ENCODE measurements around the gene LGALS7B.

Gene LGALS7B

DNA sequence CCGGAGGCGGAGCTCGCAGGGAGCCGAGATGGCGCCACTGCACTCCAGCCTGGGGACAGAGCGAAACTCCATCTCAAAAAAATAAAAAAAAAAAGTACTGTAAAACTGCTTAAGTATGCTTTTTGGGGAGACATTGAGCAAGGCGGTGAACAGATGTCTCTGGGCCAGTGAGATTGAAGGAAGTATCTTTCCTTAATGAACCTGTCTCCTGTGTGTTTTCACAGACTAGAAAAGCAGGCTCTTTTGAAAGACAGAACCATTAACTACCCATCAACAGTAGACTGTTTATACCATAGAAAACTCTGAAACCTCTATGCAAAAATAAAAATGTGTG, 44.1 kb downstream of the LGALS7B start:
- Histone ChIP-seq H3K4me2 (ENCODE audit: low read length) (no peak overlapping the region), H3K27me3 (ENCODE audit: control insufficient read depth, insufficient read depth, low read length) (no peaks in the 10 kb centered on the region), H3K4me3 (ENCODE audit: low read length) (no peak overlapping the region), H3K9ac (ENCODE audit: low read depth, low read length) (no peak overlapping the region), H3K4me1 (ENCODE audit: control insufficient read depth, insufficient read depth, low read length) (peaks cover 28% of the 10 kb centered on the region), H3K9me3 (replicated peaks; ENCODE audit: low read length) (no peaks in the 10 kb centered on the region), H3K36me3 (ENCODE audit: insufficient read depth, low read length) (peaks cover 30% of the 10 kb centered on the region)

DNA sequence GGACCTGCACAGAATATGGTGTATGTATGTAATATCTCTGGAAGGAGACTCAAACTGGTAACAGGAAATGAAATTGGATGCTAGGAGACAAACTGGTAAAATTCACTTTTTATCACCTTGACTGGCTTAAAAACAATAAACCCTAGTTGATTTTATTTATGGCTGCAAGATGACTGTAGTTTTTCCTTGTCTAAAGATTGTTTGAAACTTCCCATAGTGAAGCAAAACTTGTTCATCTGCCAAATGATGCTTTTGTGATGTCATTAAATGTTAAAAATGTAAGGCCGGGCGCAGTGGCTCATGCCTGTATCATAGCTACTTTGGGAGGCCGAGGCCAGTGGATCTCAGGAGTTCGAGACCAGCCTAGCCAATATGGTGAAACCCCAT, 45.1 kb downstream of the LGALS7B start:
- no peak overlapping the region for H3K4me2 ChIP-seq (ENCODE audit: low read length)
- H3K4me3 ChIP-seq (ENCODE audit: low read length): no peak overlapping the region
- H3K36me3 ChIP-seq (ENCODE audit: insufficient read depth, low read length): peaks cover 40% of the 10 kb centered on the region
- no peaks in the 10 kb centered on the region for H3K27me3 ChIP-seq (ENCODE audit: control insufficient read depth, insufficient read depth, low read length)
- H3K9me3 ChIP-seq (replicated peaks; ENCODE audit: low read length): no peaks in the 10 kb centered on the region
- H3K9ac ChIP-seq (ENCODE audit: low read depth, low read length): no peak overlapping the region
- H3K4me1 ChIP-seq (ENCODE audit: control insufficient read depth, insufficient read depth, low read length): peaks cover 28% of the 10 kb centered on the region

DNA sequence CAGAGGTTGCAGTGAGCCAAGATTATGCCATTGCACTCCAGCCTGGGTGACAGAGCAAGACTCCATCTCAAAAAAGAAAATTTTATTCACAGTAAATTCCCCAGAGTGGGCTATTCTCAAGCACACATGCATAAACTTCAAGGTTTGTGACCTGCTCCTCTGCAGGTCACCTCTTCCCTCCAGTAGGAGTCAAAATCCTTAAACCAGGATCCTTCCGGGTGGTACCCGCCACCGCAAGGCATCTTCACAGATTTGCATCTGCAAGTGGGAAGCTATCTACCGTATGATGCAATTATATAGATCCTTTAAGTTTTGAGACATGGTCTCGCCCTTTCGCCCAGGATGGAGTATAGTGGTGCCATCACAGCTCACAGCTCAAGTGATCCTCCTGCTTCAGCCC, 45.6 kb downstream of the LGALS7B start:
- Histone ChIP-seq H3K9me3 (replicated peaks; ENCODE audit: low read length) (no peaks in the 10 kb centered on the region), H3K4me1 (ENCODE audit: control insufficient read depth, insufficient read depth, low read length) (peaks cover 25% of the 10 kb centered on the region), H3K36me3 (ENCODE audit: insufficient read depth, low read length) (peaks cover 45% of the 10 kb centered on the region)

DNA sequence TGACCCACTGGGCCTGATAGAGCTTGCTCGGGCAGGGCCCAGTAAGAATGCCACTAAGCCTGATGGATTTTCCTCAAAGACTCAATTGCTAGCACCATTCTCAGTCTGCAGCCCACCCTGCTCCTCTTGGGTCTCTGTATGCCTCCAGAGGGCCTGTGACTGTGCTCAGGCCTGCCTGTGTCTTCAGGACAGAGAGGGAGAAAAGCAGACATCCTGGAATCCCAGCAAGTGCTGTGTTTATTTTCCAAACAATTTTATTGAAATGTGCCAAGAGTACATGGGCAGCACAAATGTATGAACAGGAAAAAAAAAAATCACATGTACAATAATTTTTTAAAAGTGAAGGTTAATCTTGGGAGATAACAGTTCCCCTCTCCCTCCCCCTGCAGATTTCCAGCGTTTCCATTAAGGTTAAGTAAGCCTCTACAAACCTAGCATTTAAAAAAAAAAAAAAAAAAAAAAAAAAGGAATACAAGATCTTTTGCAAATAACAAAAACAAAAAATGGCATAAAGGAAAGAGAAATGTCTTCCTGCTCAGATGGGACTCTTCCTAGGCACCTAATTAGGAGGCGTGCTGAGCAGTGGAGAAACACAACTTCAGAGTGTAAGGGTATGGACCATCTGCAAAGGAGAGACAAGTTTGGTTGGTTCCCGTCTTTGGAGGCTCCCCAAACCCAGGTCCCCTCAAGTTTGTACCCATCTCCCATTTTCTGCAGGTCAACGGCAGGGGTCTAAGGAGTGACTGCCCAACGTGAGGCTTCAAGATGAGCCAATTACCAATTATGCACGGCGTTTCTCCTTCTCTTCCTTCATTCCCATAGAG, 47.4 kb downstream of the LGALS7B start:
- Histone ChIP-seq H3K4me3 (ENCODE audit: low read length) (no peak overlapping the region), H3K4me2 (ENCODE audit: low read length) (no peak overlapping the region), H3K4me1 (ENCODE audit: control insufficient read depth, insufficient read depth, low read length) (peaks cover 7% of the 10 kb centered on the region), H3K27me3 (ENCODE audit: control insufficient read depth, insufficient read depth, low read length) (no peaks in the 10 kb centered on the region), H3K9me3 (replicated peaks; ENCODE audit: low read length) (no peaks in the 10 kb centered on the region), H3K9ac (ENCODE audit: low read depth, low read length) (no peak overlapping the region), H3K36me3 (ENCODE audit: insufficient read depth, low read length) (peaks cover 60% of the 10 kb centered on the region)

More for the DNA sequence above, 45.6 kb downstream of the LGALS7B start:
- Histone ChIP-seq H3K4me2 (ENCODE audit: low read length) (no peak overlapping the region), H3K27me3 (ENCODE audit: control insufficient read depth, insufficient read depth, low read length) (no peaks in the 10 kb centered on the region), H3K4me3 (ENCODE audit: low read length) (no peak overlapping the region), H3K9ac (ENCODE audit: low read depth, low read length) (no peak overlapping the region)

DNA sequence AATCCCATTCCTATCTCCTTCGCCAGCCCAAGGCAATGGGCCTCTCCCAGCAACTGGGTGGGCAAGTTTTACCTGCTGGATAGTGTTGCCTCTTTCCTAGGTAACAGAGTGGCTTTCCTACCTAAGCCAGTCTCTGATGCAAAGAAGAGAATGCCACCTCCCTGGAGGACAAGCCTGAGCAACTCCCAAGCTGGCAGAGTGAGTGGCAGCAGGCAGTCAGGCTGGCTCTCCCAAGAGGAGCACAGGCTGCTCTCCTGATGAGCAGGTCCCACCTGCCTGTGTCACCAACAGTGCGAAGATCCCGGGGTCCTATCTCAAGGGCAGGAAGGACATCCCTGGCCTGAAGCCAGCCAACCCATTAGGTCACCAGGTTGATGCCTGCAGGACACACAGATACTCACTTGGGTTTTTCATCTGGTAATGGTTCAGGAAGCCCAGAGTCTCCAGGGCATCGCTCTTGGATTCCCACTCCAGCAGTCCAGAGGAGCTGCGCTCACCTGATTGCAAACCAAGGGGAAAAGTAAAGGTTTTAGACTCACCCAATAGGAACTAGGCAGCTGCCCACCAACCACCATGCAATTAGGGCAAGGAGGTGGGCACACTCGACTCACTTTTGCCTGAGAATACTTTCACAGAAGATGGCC, 48.1 kb downstream of the LGALS7B start:
- no peaks in the 10 kb centered on the region for H3K9me3 ChIP-seq (replicated peaks; ENCODE audit: low read length)
- peaks cover 3% of the 10 kb centered on the region for H3K4me1 ChIP-seq (ENCODE audit: control insufficient read depth, insufficient read depth, low read length)
- H3K27me3 ChIP-seq (ENCODE audit: control insufficient read depth, insufficient read depth, low read length): no peaks in the 10 kb centered on the region
- no peak overlapping the region for H3K9ac ChIP-seq (ENCODE audit: low read depth, low read length)
- no peak overlapping the region for H3K4me2 ChIP-seq (ENCODE audit: low read length)
- no peak overlapping the region for H3K4me3 ChIP-seq (ENCODE audit: low read length)
- H3K36me3 ChIP-seq (ENCODE audit: insufficient read depth, low read length): peaks cover 68% of the 10 kb centered on the region

DNA sequence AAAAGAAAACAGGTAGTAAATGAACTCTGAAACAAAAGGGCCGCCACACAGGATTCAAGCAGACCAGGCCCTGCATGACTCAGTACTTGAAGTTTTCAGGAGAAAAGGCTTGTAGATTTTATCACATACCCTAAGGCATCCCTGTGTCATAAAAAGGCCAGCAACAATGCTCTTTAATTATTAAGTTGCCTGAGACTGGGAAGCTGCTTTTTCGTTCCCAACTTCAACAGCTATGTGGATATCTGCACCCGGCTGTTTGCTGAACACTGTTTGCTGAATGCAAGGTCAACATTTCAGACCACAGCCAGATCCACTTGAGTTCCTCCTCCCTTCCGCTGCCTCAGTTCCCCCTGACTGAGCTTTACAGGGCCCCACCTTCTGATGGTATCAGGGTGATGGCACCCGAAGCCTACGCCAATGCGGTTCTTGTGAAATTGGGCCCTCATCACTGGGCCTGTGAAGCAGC, 48.7 kb downstream of the LGALS7B start:
- no peak overlapping the region for H3K9ac ChIP-seq (ENCODE audit: low read depth, low read length)

DNA sequence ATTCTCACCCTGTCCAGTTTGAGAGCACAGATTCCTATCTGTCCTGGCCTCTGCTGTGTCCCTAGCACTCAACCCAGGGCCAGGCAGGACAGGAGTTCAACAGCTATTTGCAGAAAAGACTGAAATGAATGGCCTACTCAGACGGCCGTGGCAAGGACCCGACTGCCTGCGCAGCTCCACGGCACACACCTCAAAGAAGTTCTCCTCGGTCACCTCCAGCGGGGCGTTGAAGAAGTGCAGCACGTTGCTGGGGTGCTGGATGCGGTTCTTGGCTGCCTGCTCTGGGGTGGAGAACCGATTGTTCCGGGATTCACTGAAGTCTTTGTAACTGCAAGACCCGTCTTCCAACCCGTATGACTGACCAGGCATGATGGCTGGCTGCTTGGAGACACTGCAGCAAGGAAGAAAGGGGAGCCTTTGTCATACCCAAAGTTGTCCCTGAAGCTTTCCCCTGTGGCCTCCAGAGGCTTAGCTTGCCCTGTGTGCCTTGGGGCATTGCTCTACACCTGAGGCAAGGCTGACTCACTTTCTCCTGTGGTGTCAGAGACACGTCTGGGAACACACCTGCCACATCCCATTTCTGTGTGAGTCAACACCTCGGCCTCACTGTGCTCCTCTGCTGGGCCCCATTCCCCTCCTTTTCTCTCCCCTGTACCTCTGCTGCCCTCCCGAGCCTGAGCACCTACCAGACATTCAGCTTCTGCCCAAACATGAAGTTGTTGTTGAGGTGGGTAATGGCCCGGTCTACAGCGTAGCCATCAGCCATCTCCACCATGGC, 49.4 kb downstream of the LGALS7B start:
- H3K9me3 ChIP-seq (replicated peaks; ENCODE audit: low read length): no peaks in the 10 kb centered on the region
- no peak overlapping the region for H3K9ac ChIP-seq (ENCODE audit: low read depth, low read length)
- H3K36me3 ChIP-seq (ENCODE audit: insufficient read depth, low read length): peaks cover 81% of the 10 kb centered on the region
- no peak overlapping the region for H3K4me3 ChIP-seq (ENCODE audit: low read length)
- no peaks in the 10 kb centered on the region for H3K27me3 ChIP-seq (ENCODE audit: control insufficient read depth, insufficient read depth, low read length)
- no peaks in the 10 kb centered on the region for H3K4me1 ChIP-seq (ENCODE audit: control insufficient read depth, insufficient read depth, low read length)
- H3K4me2 ChIP-seq (ENCODE audit: low read length): no peak overlapping the region

More for the DNA sequence above, 48.7 kb downstream of the LGALS7B start:
- Histone ChIP-seq H3K4me3 (ENCODE audit: low read length) (no peak overlapping the region), H3K4me2 (ENCODE audit: low read length) (no peak overlapping the region), H3K36me3 (ENCODE audit: insufficient read depth, low read length) (peaks cover 74% of the 10 kb centered on the region), H3K27me3 (ENCODE audit: control insufficient read depth, insufficient read depth, low read length) (no peaks in the 10 kb centered on the region), H3K9me3 (replicated peaks; ENCODE audit: low read length) (no peaks in the 10 kb centered on the region), H3K4me1 (ENCODE audit: control insufficient read depth, insufficient read depth, low read length) (no peaks in the 10 kb centered on the region)

DNA sequence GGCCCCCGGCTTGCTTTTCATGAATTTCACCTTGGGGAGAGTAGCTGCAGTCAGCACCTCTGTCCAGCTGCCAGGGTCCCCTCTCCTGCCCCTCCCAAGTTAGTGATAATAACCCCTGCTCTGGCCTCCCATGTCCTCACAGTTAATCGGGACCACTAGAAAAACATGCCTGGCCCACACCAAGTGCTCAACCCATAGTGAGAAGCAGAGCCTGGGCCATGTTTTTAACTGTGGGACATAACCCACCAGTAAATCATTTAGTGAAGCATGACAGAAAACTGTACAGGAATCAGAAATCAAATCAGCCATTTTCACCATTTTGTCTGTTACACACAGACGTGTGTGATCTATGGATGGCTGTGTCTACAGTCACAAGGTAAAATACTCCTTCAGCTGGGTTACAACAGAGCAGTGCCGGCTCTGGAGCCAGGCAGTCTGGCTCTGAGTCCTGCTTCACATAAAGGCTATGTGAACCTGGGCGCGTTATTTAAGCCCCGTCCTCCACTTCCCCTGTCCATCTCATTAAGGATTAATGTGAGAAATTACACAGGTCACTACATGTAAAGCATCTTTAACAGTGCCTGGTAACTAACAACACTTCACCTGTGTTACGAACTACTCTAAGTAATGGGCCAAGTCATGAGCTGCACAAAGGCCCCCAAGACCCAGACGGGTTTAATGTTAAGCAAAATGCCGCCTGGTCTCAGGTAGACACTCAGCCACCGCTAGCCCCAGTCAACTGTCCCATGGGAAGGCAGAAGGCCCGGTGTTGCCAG, 50.2 kb downstream of the LGALS7B start:
- H3K9me3 ChIP-seq (replicated peaks; ENCODE audit: low read length): no peaks in the 10 kb centered on the region

DNA sequence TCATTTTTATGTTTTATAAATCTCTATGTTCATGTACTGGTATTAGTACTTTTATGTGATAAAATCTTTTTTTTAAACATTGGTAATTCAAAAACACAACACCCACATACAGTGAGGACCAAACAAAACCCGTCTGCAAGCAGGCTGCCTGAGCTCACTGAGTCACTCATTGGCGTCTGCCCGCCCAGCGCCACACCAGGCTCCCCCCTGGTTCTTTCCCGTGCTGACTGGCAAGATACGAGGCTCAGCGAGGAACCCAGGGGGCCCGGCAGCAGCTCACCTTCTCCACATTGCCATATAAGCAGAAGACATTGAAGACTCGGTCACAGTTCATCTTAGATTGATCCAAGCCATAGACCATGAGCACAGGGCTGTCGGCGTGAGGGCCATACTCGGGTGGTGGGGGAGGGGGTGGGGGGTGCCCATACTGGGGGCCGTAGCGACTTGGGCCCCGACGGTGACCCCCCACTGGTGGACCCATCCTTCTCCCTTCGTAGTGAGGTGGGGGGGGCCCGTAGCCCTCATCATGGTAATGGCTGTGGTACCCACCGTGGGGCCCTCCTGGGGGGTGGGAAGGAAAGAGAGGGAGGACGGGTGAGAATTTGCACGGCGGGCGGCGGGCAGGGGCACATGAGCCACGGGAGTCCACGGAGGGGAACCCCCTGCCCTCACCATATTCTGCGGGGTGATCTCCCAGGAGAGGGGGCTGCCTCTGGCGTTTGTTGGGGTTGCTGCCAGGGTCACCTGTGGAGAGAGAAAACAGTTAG, 51.0 kb downstream of the LGALS7B start:
- no peaks in the 10 kb centered on the region for H3K27me3 ChIP-seq (ENCODE audit: control insufficient read depth, insufficient read depth, low read length)
- no peaks in the 10 kb centered on the region for H3K4me1 ChIP-seq (ENCODE audit: control insufficient read depth, insufficient read depth, low read length)
- H3K9me3 ChIP-seq (replicated peaks; ENCODE audit: low read length): no peaks in the 10 kb centered on the region
- peaks cover 97% of the 10 kb centered on the region for H3K36me3 ChIP-seq (ENCODE audit: insufficient read depth, low read length)
- no peak overlapping the region for H3K9ac ChIP-seq (ENCODE audit: low read depth, low read length)
- H3K4me2 ChIP-seq (ENCODE audit: low read length): no peak overlapping the region
- no peak overlapping the region for H3K4me3 ChIP-seq (ENCODE audit: low read length)

More for the DNA sequence above, 50.2 kb downstream of the LGALS7B start:
- Histone ChIP-seq H3K4me3 (ENCODE audit: low read length) (no peak overlapping the region), H3K9ac (ENCODE audit: low read depth, low read length) (no peak overlapping the region), H3K36me3 (ENCODE audit: insufficient read depth, low read length) (peaks cover 88% of the 10 kb centered on the region), H3K4me1 (ENCODE audit: control insufficient read depth, insufficient read depth, low read length) (no peaks in the 10 kb centered on the region), H3K4me2 (ENCODE audit: low read length) (no peak overlapping the region), H3K27me3 (ENCODE audit: control insufficient read depth, insufficient read depth, low read length) (no peaks in the 10 kb centered on the region)

DNA sequence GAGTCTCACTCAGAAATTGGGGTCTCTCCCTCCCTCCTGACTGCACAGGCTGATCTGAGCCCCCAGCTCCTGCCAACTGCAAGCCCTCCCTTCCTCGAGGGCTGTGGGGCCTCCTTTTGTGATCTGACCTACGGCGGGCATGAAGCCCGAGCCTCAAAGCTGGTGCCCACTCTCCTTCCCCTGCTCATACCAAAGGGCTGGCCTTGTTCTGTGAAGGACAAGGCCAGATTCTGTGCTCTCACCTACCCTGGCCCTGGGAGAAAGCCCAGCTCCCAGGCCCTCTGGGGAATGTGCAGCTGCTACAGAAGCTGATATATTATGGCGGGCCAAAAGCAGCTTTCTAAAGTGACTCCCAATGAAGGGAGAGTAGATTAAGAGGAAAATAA, 51.6 kb downstream of the LGALS7B start:
- no peaks in the 10 kb centered on the region for H3K9me3 ChIP-seq (replicated peaks; ENCODE audit: low read length)
- H3K4me2 ChIP-seq (ENCODE audit: low read length): no peak overlapping the region
- H3K4me1 ChIP-seq (ENCODE audit: control insufficient read depth, insufficient read depth, low read length): no peaks in the 10 kb centered on the region
- H3K9ac ChIP-seq (ENCODE audit: low read depth, low read length): no peak overlapping the region
- peaks cover 97% of the 10 kb centered on the region for H3K36me3 ChIP-seq (ENCODE audit: insufficient read depth, low read length)
- H3K4me3 ChIP-seq (ENCODE audit: low read length): no peak overlapping the region
- H3K27me3 ChIP-seq (ENCODE audit: control insufficient read depth, insufficient read depth, low read length): no peaks in the 10 kb centered on the region

All from skeletal muscle satellite cell (primary cell).